NCI-H510A (cell line): ENCODE data around the gene BDH2.
A peak's percentile ranks its signal among the peaks of the same experiment; 100 is the strongest.

Experiments used
- DNase-seq: peaks from one replicate; lab custom pipeline; 2025; lab: John Stamatoyannopoulos, UW

BDH2 gene

DNA sequence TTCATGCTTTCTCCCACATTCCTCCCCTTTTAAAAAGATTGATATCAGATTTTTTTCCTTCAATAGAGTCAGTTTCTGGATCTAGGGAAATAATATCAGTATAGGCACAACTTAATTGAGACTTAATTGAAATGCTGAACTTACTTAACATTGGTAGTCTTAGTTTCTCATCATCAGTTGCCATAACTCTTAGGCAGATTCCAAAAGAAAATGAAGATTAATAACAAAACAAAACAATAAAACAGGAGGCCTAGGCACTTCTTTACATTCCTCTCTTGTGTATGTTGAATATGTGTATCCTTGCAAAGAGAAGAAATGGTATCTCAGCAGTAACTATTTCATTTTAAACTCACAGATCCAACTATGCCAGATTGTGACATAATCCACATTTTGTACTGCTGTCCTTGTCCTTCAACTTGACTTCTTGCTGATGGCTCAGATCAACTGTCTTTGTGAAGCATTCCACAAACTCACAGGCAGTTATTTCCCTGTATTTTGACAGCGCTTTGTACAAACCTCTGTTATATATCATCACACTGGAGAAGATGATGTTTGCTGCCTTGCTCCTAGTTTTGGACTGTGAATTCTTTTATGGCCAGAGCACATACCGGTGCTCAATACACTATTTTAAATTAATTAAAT, 14.0 kb downstream of the BDH2 start:
- DNase-seq = no peak

GRCh38 chr4:103079621-103080020, 20.0 kb downstream of the BDH2 start:
- DNase-seq = no peak

GRCh38 chr4:103076747-103077347, 22.8 kb downstream of the BDH2 start, which contains the start of gene SLC9B2:
Gene SLC9B2, minus strand, starts transcription at chr4:103076761. Its CDS starts 9,211 bp downstream, at chr4:103067550.
- no peak for DNase-seq

DNA sequence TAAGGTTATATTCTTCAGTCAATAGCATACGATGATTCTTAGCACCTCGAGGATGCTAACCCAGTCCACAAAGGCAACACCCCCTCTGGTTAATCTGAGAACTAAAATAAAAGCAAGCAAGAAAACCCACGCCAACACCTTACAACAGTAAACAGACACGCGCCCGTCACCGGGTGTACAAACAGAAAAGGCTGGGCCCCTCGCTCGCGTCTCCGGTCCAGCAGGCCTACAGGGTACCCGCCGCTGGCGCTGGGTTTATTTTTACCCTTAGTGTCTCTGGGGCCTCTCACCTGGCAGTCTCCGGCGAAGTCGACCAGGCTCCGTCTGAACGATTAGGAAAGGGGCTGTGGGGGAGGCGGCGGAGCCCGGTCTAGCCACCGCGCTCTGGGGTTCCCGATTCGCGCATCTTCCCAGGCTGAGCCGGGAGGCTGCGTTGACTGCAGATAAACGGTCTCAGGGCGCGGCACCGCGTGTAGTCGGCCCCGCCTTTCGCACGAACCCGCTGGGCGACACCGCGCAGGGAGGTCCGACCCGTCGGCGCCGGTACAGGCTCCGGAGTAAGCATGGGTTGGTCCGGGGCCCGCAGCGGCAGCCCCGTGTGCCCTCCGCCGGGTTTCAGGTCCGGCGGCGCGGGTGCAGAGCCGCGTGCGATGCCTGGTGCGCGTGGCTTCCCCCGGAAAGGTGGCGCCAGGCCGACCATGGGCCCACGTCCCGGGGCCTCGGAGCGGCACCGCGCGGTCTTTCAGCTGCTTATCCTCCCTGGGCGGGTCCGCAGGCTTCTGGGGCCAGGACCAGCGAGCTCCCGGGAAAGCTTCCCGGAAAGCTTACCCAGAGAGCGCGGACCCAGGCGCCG, 23.5 kb downstream of the BDH2 start:
- DNase-seq = peak; percentile 24

DNA sequence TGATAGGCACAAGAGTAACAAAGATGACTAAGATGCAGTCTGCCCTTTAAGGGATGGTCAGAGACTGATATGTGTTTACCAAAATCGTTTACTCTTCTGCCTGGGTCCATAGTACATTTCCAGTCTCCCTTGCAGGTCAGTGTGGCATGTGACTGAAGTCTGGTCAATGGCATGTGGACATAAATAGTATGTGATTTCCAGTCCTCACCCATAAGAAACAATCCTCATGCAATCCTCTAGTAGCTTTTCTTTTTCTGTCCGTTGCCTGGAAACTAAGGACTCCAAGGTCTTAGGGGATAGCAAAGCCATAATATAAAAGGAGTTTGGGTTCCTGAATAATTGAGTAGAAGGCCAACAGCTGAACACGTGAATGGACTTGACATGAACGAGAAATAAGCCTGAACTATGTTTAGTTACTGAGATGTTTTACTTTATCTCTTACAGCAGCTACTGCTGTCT, 24.2 kb downstream of the BDH2 start:
- no peak for DNase-seq

GRCh38 chr4:103074744-103075434, 24.7 kb downstream of the BDH2 start:
- DNase-seq = no peak

DNA sequence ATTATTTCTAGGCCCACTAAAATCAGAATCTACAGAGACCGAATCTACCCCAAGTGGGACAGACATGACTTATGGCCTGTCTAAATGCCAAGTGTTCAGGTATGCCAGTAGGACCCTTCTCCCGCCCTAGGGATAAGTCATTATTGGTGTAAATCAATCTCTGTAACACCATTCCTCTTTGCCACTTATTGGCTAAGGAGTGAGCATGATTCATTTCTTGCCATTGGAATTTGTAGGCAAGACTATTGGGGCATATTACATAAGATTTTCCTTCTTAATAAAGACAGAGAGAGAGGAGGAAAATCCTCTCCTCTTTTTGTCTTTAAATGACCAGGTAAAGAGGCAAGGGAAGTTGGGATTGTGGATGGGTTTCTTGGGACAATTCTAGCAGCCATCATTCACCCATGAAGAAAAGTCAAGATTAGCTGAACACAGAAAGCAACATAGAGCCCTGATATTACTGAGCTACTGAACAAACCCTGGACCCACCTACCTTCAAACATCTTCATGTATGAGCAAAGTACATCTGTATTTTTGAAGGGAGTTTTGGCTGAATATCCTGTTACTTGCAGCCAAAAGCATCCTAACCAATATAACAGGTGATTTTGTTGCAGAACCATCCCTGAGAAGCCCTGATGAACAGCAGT, 25.7 kb downstream of the BDH2 start:
- no peak for DNase-seq

GRCh38 chr4:103067841-103068547, 31.6 kb downstream of the BDH2 start:
- no peak for DNase-seq

- no peak for DNase-seq
Measured at GRCh38 chr4:103060453-103061148, 39.0 kb downstream of the BDH2 start.

- no peak for DNase-seq
Measured at GRCh38 chr4:103054030-103054429, 45.6 kb downstream of the BDH2 start.

DNA sequence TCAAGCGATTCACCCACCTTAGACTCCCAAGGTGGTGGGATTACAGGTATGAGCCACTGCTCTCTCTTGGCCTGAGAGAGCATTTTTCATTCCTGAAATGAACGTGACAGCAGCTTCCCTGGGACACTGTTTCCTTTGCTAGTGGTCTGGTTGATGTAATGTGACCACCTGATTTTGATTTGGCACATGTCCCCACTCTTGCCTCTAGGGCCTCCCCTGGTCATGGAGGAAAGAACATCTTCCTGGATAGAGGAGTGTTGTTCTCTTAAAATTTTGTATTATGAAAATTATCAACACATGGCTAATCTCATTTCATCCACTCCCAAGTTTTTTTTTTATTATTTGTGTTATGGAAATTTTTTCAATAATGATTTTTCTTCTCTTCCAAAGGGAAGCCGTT, 46.9 kb downstream of the BDH2 start:
- no peak for DNase-seq

DNA sequence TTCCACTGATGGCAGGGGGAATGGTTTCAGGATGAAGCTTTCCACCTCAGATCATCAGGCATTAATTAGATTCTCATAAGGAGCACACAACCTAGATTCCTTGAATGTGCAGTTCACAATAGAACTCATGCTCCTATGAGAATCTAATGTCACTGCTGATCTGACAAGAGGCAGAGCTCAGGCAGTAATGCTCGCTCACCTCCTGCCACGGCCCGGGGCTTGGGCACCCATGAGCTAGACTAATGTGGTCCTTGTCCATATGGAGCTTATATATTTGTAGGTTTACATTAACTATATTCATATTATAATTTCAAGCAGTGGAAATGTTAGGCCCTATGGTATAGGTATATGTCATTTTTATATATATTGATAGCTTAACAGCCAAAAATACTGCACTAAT, 47.5 kb downstream of the BDH2 start:
- DNase-seq = no peak

- DNase-seq = no peak
Measured at GRCh38 chr4:103050736-103051436, 48.7 kb downstream of the BDH2 start.

DNA sequence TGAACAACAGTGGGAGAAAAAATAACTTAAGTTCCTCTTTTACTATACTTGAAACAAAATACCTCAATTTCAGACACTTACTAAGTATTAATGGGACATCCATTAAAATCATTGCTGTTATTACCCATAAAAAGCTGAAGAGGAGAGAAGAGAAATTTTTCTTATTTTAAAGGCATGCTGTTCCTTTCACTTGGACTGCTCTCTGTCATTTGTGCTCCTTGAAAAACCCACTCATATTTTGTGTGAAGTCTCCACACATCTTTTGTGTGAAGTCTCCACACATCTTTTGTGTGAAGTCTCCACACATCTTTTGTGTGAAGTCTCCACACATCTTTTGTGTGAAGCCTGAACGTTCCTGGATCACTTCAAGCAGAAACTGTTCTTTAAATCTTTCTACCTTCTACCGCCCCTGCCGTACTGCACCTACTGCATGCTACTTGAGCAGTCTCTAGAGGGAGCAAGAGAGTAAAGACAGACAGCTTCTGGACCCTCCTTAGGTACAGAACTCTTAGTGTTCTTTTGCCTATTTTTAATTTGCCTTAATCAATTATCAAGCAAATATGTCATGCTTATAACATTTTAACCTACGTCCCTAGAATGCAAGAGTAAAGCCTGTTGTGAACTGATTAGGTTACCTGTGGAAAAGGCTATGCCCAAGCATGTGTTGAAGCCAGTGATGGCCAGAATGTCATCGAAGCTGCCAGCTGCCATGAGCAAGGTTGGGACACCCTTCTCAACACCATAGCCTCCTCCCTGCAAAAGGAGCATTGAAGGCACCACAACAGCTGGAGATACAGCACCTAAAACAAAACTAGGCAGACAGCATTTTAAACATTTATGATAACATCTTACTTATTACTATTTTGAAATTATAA, 53.0 kb downstream of the BDH2 start:
- no peak for DNase-seq

DNA sequence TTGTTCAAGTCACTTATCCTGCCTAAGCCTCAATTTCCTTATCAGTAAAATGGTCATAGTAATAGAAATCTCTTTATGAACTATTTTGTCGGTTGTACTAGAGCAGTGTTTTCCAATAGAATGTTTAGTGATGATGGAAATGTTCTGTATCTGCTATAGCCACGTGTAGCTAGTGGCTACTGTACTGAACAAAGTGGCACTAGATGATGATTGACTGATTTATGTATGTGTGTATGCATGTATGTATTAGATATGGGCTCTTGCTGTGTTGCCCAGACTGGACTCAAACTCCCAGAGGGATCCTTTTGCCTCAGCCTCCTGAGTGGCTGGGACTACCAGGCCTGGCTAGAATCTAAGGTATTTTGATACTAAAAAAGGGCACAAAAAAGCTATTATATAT, 55.5 kb downstream of the BDH2 start:
- no peak for DNase-seq

DNA sequence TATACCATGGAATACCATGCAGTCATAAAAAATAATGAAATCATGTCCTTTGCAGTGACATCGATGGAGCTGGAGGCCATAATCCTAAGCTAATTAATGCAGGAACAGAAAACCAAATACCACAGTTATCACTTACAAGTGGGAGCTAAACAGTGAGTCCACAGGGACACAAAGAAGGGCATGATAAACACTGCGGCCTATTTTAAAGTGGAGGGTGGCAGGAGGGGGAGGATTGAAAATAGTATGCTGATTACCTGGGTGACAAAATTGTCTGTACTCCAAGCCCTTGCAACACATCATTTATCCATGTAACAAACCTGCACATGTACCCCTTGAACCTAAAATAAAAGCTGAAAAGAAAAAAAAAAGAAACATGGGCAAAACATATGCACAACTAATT, 63.5 kb downstream of the BDH2 start:
- no peak for DNase-seq

DNA sequence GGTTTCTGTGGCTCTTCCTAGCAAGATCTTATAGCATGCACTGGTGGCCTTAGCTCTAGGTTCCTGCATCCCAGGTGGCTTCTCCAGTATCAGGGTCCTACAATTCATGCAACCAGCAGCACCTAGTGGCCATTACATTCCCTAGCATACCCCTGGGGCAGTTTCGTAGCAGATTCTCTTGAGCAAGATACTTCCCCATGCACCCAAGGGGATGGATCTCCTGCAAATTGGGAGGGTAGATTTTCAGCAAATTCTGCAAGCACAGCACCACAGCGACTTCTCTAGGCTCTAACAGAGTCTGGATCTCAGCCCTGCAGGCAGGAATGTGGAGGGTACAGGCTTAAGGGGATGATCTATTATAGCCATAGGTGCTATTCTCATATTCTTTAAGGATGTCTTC, 67.1 kb downstream of the BDH2 start:
- no peak for DNase-seq

DNA sequence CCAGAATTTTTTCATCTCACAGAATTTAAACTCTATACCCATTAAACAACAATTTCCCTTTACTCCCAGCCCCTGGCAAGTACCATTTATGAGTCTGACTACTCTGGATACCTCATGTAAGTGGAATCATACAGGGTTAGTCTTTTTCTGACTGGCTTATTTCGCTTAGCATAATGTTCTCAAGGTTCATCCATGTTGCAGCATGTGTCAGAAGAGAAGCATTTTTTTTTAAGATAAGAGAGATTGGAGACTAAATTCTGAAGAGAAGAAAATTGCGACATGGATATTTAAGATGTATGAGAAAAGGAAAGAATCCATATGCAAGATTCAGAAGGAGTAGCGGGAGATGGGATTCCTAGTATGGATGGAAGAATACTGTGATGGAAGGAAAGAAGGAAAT, 68.8 kb downstream of the BDH2 start:
- DNase-seq = no peak

- no peak for DNase-seq
Measured at GRCh38 chr4:103029300-103029699, 70.3 kb downstream of the BDH2 start.
